Upper lobe of left lung (tissue), 6 donors: Measurements from ENCODE around the gene ARAF. TPM values are rescaled to one million over a fixed set of nuclear protein-coding genes. Genes with fewer than 3 reads are reported as not detected.

Source experiments
- ATAC-seq, 2 donors: fragments of 200-7000 bp; cut with Tn5 transposase; one replicate each; pipeline ENCODE4 v1.9.1; 2022; ENCODE audit warnings: mild to moderate bottlenecking in 2 of 2, moderate library complexity in 2 of 2; ENCODE audit not compliant: low FRiP score in 2 of 2
- DNase-seq, 2 donors: peaks; one replicate each; pipeline ENCODE4 v3.0.0-alpha.2; 2019 to 2020
- H3K27ac ChIP-seq, 4 donors: fragments of 200-600 bp; sonication (generic); one replicate each; pipeline ENCODE4 v1.5.1; 2016 to 2019
- H3K27me3 ChIP-seq, 4 donors: fragments of 200-600 bp; sonication (generic); one replicate each; pipeline ENCODE4 v1.5.1; 2017 to 2019
- H3K36me3 ChIP-seq, 4 donors: fragments of 200-600 bp; sonication (generic); one replicate each; pipeline ENCODE4 v1.5.1; 2016 to 2019
- H3K4me1 ChIP-seq, 4 donors: fragments of 200-600 bp; sonication (generic); one replicate each; pipeline ENCODE4 v1.5.1; 2018 to 2019
- H3K4me3 ChIP-seq, 4 donors: fragments of 200-600 bp; sonication (generic); one replicate each; pipeline ENCODE4 v1.5.1; 2017 to 2019; ENCODE audit warnings: mild to moderate bottlenecking in 2 of 4, moderate library complexity in 1 of 4
- H3K9me3 ChIP-seq, 4 donors: fragments of 200-600 bp; sonication (generic); one replicate each; pipeline ENCODE4 v1.5.1; 2018 to 2019
- CTCF ChIP-seq, 6 experiments: fragments of 450-650 bp in 4 of 6; fragments of 200-600 bp in 2 of 6; sonication (generic) in 2 of 6; IDR thresholded peaks; one replicate each; pipeline ENCODE4 v1.5.1; 2016 to 2019; ENCODE audit warnings: antibody characterized with exemption in 6 of 6
- EP300 ChIP-seq, 4 donors: sonication (generic); formaldehyde crosslinking; IDR thresholded peaks; one replicate each; pipeline ENCODE4 v1.5.1; 2017; ENCODE audit warnings: antibody characterized with exemption in 4 of 4, control low read depth in 2 of 4
- POLR2A ChIP-seq, 4 donors: fragments of 450-650 bp; IDR thresholded peaks; one replicate each; pipeline ENCODE4 v1.5.1; 2016 to 2017; ENCODE audit warnings: antibody characterized with exemption in 4 of 4, mild to moderate bottlenecking in 2 of 4
- POLR2AphosphoS5 ChIP-seq, 2 donors: sonication (generic); formaldehyde crosslinking; IDR thresholded peaks; one replicate each; pipeline ENCODE4 v1.5.1; 2017; ENCODE audit warnings: antibody characterized with exemption in 2 of 2
- WGBS, 2 donors: methylation state at CpG; one replicate each; pipeline ENCODE4 v1.1.5; 2017 to 2018; 5-methylcytosine and 5-hydroxymethylcytosine counted together
- total RNA-seq, 6 donors: library from RNA; depleted of rRNA in 4 of 6; stranded (reverse); fragments of >200 nt in 4 of 6; gene quantifications; one replicate each; pipeline versions ENCODE4 v1.1.0 to v1.2.1, GENCODE V29; 2016 to 2021
- donor health status: DM: no; HTN: no; CAD: no; lungs with moderate emphysema.
- donor health status: DM: no; HTN: yes; CAD: no; lungs with severe emphysema.

Gene ARAF
- total RNA-seq, 6 donors from 2014 or later, result 42.0 to 104 (median 85.2) TPM

GRCh38 chrX:47612418-47612817, 51.4 kb downstream of the ARAF start:
- no peak overlapping the region for H3K27ac ChIP-seq
- H3K9me3 ChIP-seq, result no peaks in the 10 kb centered on the region
- ATAC-seq (no peak), DNase-seq (no peak)
- TF ChIP-seq CTCF (IDR thresholded peaks at IDR 0.05) (no peak), POLR2A (IDR thresholded peaks at IDR 0.05) (no peak), POLR2AphosphoS5 (IDR thresholded peaks at IDR 0.05) (no peak), EP300 (IDR thresholded peaks at IDR 0.05) (no peak)
- H3K27me3 ChIP-seq, result no peaks in the 10 kb centered on the region
- no peak overlapping the region for H3K4me3 ChIP-seq
- no peaks in the 10 kb centered on the region for H3K36me3 ChIP-seq
- no peaks in the 10 kb centered on the region for H3K4me1 ChIP-seq

- H3K27me3 ChIP-seq, result no peaks in the 10 kb centered on the region
- TF ChIP-seq CTCF (IDR thresholded peaks at IDR 0.05), result no peak
- H3K9me3 ChIP-seq, result no peaks in the 10 kb centered on the region
- H3K4me1 ChIP-seq, result no peaks in the 10 kb centered on the region
- H3K36me3 ChIP-seq, result no peaks in the 10 kb centered on the region
- 87 to 98% methylated on average over 8 of the region's 8 CpGs for WGBS, 2 donors
- ATAC-seq (no peak), DNase-seq (no peak)
- H3K27ac ChIP-seq, result no peak overlapping the region
- H3K4me3 ChIP-seq, result no peak overlapping the region
Observed at GRCh38 chrX:47613082-47613481, 52.1 kb downstream of the ARAF start.

GRCh38 chrX:47614618-47615017, 53.6 kb downstream of the ARAF start:
- H3K27ac ChIP-seq, result no peak overlapping the region
- 61 to 91% methylated on average over 4 of the region's 5 CpGs for WGBS, 2 donors
- ATAC-seq, result no peak
- no peak for DNase-seq
- H3K9me3 ChIP-seq, result no peaks in the 10 kb centered on the region
- H3K27me3 ChIP-seq, result no peaks in the 10 kb centered on the region
- H3K4me3 ChIP-seq, result no peak overlapping the region
- H3K36me3 ChIP-seq, result no peaks in the 10 kb centered on the region
- TF ChIP-seq EP300 (IDR thresholded peaks at IDR 0.05) (no peak), POLR2AphosphoS5 (IDR thresholded peaks at IDR 0.05) (no peak), CTCF (IDR thresholded peaks at IDR 0.05) (no peak), POLR2A (IDR thresholded peaks at IDR 0.05) (no peak)
- H3K4me1 ChIP-seq, result peaks cover 0 to 5% (median 2%) of the 10 kb centered on the region in 4 donors

GRCh38 chrX:47618923-47619485, 58.0 kb downstream of the ARAF start:
- Histone ChIP-seq H3K9me3 (peaks cover 0 to 6% (median 0%) of the 10 kb centered on the region in 4 donors), H3K4me3 (peak overlapping the region in 3 of 4 donors; percentile 27 to 50 (median 44)), H3K27ac (no peak overlapping the region), H3K4me1 (peaks cover 0 to 13% (median 3%) of the 10 kb centered on the region in 4 donors), H3K36me3 (no peaks in the 10 kb centered on the region), H3K27me3 (peaks cover 0 to 3% (median 0%) of the 10 kb centered on the region in 4 donors)
- no peak for ATAC-seq
- WGBS, 2 donors, result 56 to 59% methylated on average over 9 to 32 of the region's 32 CpGs
- TF ChIP-seq CTCF (IDR thresholded peaks at IDR 0.05) (no peak), EP300 (IDR thresholded peaks at IDR 0.05) (no peak), POLR2AphosphoS5 (IDR thresholded peaks at IDR 0.05) (no peak), POLR2A (IDR thresholded peaks at IDR 0.05) (no peak)
- no peak for DNase-seq
